Activated B cell treated with CpG ODN at 0.5 μM for 24 hours (primary cell): ENCODE results near the gene HLA-DRB1. TPM values are rescaled to one million over a fixed set of nuclear protein-coding genes. Genes with fewer than 3 reads are reported as not detected.
A peak's percentile ranks its signal among the peaks of the same experiment; 100 is the strongest.

Source experiments
- ATAC-seq: fragments of 200-7000 bp; cut with Tn5 transposase; one replicate; pipeline ENCODE4 v1.10.0; 2021; ENCODE audit warnings: low read depth, mild to moderate bottlenecking, moderate library complexity
- CTCF ChIA-PET: fragments of 350-600 bp; sonication (Branson Sonifier 250); formaldehyde crosslinking; loops from one replicate; lab custom pipeline; 2021; ENCODE audit warnings: antibody characterized with exemption; lab: Charles Lee
- POLR2A ChIA-PET: fragments of 350-600 bp; sonication (Branson Sonifier 250); formaldehyde crosslinking; loops from one replicate; lab custom pipeline; 2021; ENCODE audit warnings: antibody characterized with exemption; lab: Charles Lee
- DNase-seq: peaks from one replicate; pipeline ENCODE4 v3.0.0; 2022
- H3K27ac Mint-ChIP-seq: one replicate; pipeline ENCODE4 v1.8.0; 2020; ENCODE audit warnings: mixed read lengths
- H3K27me3 Mint-ChIP-seq: one replicate; pipeline ENCODE4 v1.8.0; 2021; ENCODE audit warnings: mixed read lengths
- H3K36me3 Mint-ChIP-seq: one replicate; pipeline ENCODE4 v1.8.0; 2021; ENCODE audit warnings: low read depth, mixed read lengths
- H3K4me1 Mint-ChIP-seq: one replicate; pipeline ENCODE4 v1.8.0; 2021; ENCODE audit warnings: mixed read lengths
- H3K4me3 Mint-ChIP-seq: one replicate; pipeline ENCODE4 v1.8.0; 2020; ENCODE audit warnings: mild to moderate bottlenecking, mixed read lengths
- H3K9me3 Mint-ChIP-seq: one replicate; pipeline ENCODE4 v1.8.0; 2020; ENCODE audit warnings: mixed read lengths
- intact Hi-C: fragments of 100-400 bp; cut with micrococcal nuclease; formaldehyde crosslinking; loops from one replicate; pipeline ENCODE4 v1.15.1; 2024
- total RNA-seq: library from RNA; stranded (reverse); gene quantifications from 2 replicates; pipeline ENCODE4 v1.2.3, GENCODE V29; 2022
- TF ChIP-seq, protein P1 (sequence below): fragments of 200-600 bp; IDR thresholded peaks from one replicate; pipeline ENCODE4 v1.8.0; 2022; ENCODE audit warnings: antibody characterized with exemption, mild to moderate bottlenecking

HLA-DRB1 gene
- total RNA-seq, 1 donor from 2014 or later: 621 TPM

DNA sequence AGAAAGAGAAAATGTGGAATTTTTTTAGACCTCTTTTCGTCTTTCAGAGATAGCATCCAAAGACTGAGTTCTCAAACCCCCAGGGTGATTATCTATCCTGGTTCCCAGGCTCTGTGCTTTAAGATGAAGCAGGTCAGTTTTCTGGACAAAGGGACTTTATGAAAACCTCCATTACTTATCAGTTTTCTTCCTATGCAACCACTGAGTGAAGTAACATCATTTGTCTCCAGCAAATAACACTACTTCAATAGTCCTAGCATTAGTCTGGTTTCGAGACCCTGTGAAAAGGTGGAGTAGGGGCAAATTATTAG is 18.3 kb upstream of the HLA-DRB1 start:
- H3K36me3 Mint-ChIP-seq: peaks cover 17% of the 10 kb centered on the region
- CTCF ChIA-PET: no interaction called here
- TF ChIP-seq, protein P1, sequence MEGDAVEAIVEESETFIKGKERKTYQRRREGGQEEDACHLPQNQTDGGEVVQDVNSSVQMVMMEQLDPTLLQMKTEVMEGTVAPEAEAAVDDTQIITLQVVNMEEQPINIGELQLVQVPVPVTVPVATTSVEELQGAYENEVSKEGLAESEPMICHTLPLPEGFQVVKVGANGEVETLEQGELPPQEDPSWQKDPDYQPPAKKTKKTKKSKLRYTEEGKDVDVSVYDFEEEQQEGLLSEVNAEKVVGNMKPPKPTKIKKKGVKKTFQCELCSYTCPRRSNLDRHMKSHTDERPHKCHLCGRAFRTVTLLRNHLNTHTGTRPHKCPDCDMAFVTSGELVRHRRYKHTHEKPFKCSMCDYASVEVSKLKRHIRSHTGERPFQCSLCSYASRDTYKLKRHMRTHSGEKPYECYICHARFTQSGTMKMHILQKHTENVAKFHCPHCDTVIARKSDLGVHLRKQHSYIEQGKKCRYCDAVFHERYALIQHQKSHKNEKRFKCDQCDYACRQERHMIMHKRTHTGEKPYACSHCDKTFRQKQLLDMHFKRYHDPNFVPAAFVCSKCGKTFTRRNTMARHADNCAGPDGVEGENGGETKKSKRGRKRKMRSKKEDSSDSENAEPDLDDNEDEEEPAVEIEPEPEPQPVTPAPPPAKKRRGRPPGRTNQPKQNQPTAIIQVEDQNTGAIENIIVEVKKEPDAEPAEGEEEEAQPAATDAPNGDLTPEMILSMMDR: no peak
- peaks cover 56% of the 10 kb centered on the region for H3K4me1 Mint-ChIP-seq
- ATAC-seq (no peak), DNase-seq (no peak)
- no peak overlapping the region for H3K27ac Mint-ChIP-seq
- H3K4me3 Mint-ChIP-seq: peak overlapping the region; percentile 69
- POLR2A ChIA-PET: interaction anchor here (0.6 to 12.1 kb wide), 10 partner anchors 11 to 169 kb away, joined by 3 to 312 read pairs (median 12); partner anchors contain the start of genes HLA-DQA1, HLA-DQB1, HLA-DRA and HLA-DRB5
- no peaks in the 10 kb centered on the region for H3K27me3 Mint-ChIP-seq
- peaks cover 1% of the 10 kb centered on the region for H3K9me3 Mint-ChIP-seq
- intact Hi-C loops: no loop called here

DNA sequence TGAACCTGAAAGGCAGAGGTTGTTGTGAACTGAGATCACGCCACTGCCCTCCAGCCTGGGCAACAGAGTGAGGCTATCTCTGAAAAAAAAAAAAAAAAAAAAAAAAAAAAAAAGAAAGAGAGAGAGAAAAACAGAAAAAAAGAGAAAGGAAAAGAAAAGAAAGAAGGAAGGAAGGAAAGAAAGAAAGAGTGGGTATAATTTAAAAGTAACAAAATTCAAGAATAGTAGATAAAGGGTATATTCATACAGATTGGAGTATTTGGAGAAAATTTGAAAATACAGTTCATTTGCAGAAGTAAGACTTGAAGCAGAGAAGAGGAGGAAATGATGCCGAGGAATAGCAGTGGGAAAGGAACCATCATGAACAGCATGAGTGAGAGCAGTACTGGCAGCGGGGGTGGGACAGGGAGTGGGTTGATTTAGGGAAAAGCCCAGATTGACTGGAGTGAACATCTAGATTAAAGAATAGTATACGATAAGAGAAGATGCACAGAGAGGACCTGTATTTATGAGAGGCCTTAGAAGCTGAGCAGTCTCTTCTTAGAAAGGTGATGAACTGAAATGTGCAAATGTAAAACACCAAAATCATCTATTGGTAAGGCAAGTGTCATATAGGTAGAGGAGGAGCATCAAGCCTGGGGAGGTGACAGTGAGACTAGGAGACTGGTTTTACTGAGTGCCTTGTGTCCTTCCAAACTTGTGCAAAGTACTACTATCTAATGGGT is 17.8 kb upstream of the HLA-DRB1 start:
- H3K4me1 Mint-ChIP-seq: peaks cover 59% of the 10 kb centered on the region
- H3K4me3 Mint-ChIP-seq: peak overlapping the region; percentile 69
- ChIA-PET POLR2A (interaction anchor here (0.6 to 12.1 kb wide), 11 partner anchors 10 to 168 kb away, joined by 3 to 312 read pairs (median 8); partner anchors contain the start of genes HLA-DQA1, HLA-DQB1, HLA-DRA and HLA-DRB1), CTCF (no interaction called here)
- no peaks in the 10 kb centered on the region for H3K27me3 Mint-ChIP-seq
- intact Hi-C loops: no loop called here
- no peak for DNase-seq
- no peak overlapping the region for H3K27ac Mint-ChIP-seq
- peaks cover 17% of the 10 kb centered on the region for H3K36me3 Mint-ChIP-seq
- H3K9me3 Mint-ChIP-seq: peaks cover 1% of the 10 kb centered on the region
- peak; percentile 11 for ATAC-seq
- TF ChIP-seq, protein P1: no peak

DNA sequence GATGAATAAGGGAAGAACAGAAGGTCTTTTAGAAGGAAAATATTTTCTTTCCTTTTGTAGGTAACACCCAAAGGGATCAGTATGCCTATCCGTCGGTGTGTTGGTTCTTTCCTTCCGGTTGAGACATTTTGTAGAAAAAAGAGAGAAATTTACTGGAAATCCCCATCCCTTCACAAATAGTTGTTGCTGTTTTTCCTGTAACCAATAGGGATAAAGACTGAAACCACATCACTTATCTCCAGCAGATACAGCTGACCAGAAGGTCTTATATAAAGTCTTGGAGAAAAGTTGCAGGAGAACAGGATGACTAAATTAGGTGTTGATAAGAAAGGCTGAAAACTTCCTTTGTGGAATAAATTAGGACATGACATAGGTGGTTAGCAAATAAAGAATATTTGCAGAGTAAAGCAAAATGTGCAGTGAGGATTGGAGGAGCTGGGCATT is 14.8 kb upstream of the HLA-DRB1 start:
- Mint-ChIP-seq H3K27me3 (no peaks in the 10 kb centered on the region), H3K36me3 (peaks cover 16% of the 10 kb centered on the region), H3K4me3 (peak overlapping the region; percentile 74), H3K27ac (peak overlapping the region; percentile 93), H3K4me1 (peaks cover 76% of the 10 kb centered on the region), H3K9me3 (peaks cover 1% of the 10 kb centered on the region)
- intact Hi-C loops: loop anchor here (1.0 to 5.0 kb wide), 4 partner anchors 14 to 63 kb away; partner anchors contain the start of genes HLA-DQA1 and HLA-DQB1
- peak; percentile 68 for ATAC-seq
- CTCF ChIA-PET: interaction anchor here (1.3 to 1.4 kb wide), 2 partner anchors 18 to 86 kb away, joined by 3 to 4 read pairs; no protein-coding TSS in a partner anchor
- TF ChIP-seq, protein P1: no peak
- no peak for DNase-seq
- POLR2A ChIA-PET: interaction anchor here (0.8 to 12.1 kb wide), 23 partner anchors 9 to 249 kb away, joined by 3 to 312 read pairs (median 7); partner anchors contain the start of genes HLA-DQA1, HLA-DQB1, HLA-DRA and HLA-DRB1

DNA sequence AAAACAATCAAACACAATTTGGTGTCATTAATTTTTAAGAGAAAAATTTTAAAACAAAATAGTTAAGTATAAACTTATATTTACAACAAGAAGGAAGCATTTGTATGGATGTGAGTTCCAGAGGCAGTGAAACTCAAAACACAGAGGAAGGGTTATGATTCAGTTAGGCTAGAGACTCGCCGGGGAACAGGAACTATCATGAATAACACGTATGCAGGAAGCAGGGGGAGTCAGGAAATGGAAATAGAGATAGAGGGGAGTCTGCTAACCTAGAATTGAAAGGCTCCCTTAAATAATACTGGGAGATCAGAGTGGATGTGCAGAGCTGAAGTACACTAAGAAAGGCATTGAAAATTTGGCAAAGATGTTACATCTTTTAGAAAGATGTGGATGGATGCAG is 14.2 kb upstream of the HLA-DRB1 start:
- peaks cover 79% of the 10 kb centered on the region for H3K4me1 Mint-ChIP-seq

More for the DNA sequence above, 14.2 kb upstream of the HLA-DRB1 start:
- POLR2A ChIA-PET: interaction anchor here (1.0 to 12.1 kb wide), 20 partner anchors 9 to 165 kb away, joined by 3 to 312 read pairs (median 7); partner anchors contain the start of genes HLA-DQA1, HLA-DQB1, HLA-DRA and HLA-DRB1
- peak overlapping the region; percentile 74 for H3K4me3 Mint-ChIP-seq
- ATAC-seq (peak; percentile 57), DNase-seq (no peak)
- H3K27me3 Mint-ChIP-seq: no peaks in the 10 kb centered on the region
- peak overlapping the region; percentile 93 for H3K27ac Mint-ChIP-seq
- H3K9me3 Mint-ChIP-seq: peaks cover 4% of the 10 kb centered on the region
- intact Hi-C loops: loop anchor here (1.0 to 5.0 kb wide), 4 partner anchors 13 to 63 kb away; partner anchors contain the start of genes HLA-DQA1 and HLA-DQB1
- CTCF ChIA-PET: interaction anchor here (1.3 kb wide), 1 partner anchor 18 kb away, joined by 4 read pairs; no protein-coding TSS in a partner anchor
- TF ChIP-seq, protein P1: no peak
- H3K36me3 Mint-ChIP-seq: peaks cover 16% of the 10 kb centered on the region
